Aorta (tissue), 5 donors: Measurements from ENCODE around the gene RIN3. TPM values are rescaled to one million over a fixed set of nuclear protein-coding genes. Genes with fewer than 3 reads are reported as not detected.

Experiments used
- ATAC-seq: fragments of 200-7000 bp; cut with Tn5 transposase; one replicate; pipeline ENCODE4 v1.9.1; 2022; ENCODE audit warnings: moderate library complexity; ENCODE audit not compliant: low FRiP score
- DNase-seq, 2 donors: peaks; one replicate each; pipeline ENCODE4 v3.0.0-alpha.2; 2020
- H3K27ac ChIP-seq, 2 donors: one replicate each; pipeline ENCODE4 v1.5.1; 2013; ENCODE audit warnings: low read length in 2 of 2, mild to moderate bottlenecking in 2 of 2, moderate library complexity in 2 of 2, control low read depth in 1 of 2, inconsistent platforms in 1 of 2, low read depth in 1 of 2
- H3K27me3 ChIP-seq, 2 donors: one replicate each; pipeline ENCODE4 v1.6.1; 2013; ENCODE audit warnings: control low read depth in 1 of 2, low read length in 1 of 2, mild to moderate bottlenecking in 1 of 2, moderate library complexity in 1 of 2; ENCODE audit not compliant: insufficient read depth in 2 of 2, control insufficient read depth in 1 of 2
- H3K36me3 ChIP-seq, 2 donors: one replicate each; pipeline ENCODE4 v1.6.1; 2013; ENCODE audit warnings: control low read depth in 1 of 2, low read length in 1 of 2, mild to moderate bottlenecking in 1 of 2; ENCODE audit not compliant: insufficient read depth in 2 of 2, control insufficient read depth in 1 of 2
- H3K4me1 ChIP-seq, 2 donors: one replicate each; pipeline ENCODE4 v1.6.1; 2013; ENCODE audit warnings: low read length in 2 of 2, control low read depth in 1 of 2, mild to moderate bottlenecking in 1 of 2, moderate library complexity in 1 of 2; ENCODE audit not compliant: insufficient read depth in 2 of 2, control insufficient read depth in 1 of 2
- H3K4me3 ChIP-seq, 2 donors: one replicate each; pipeline ENCODE4 v1.5.1; 2013; ENCODE audit warnings: low read length in 2 of 2, control low read depth in 1 of 2, mild to moderate bottlenecking in 1 of 2
- H3K9me3 ChIP-seq: one replicate; pipeline ENCODE4 v1.6.1; 2013; ENCODE audit warnings: mild to moderate bottlenecking, low read length; ENCODE audit not compliant: control insufficient read depth
- WGBS, 2 donors: extraction: QIAGEN DNeasy Blood & Tissue Kit; methylation state at CpG; one replicate each; pipeline ENCODE4 v1.1.7; 2013; 5-methylcytosine and 5-hydroxymethylcytosine counted together
- intact Hi-C, 2 donors: fragments of 100-400 bp; cut with DNase I; formaldehyde crosslinking; loops; one replicate each; pipeline versions ENCODE4 v1.14.2 to v1.15.0; 2022
- polyA plus RNA-seq, 2 donors: library from polyadenylated mRNA; stranded (reverse); fragments of 200-250 nt; gene quantifications; one replicate each; pipeline ENCODE4 v1.2.3, GENCODE V29; 2013
- total RNA-seq, 2 donors: library from RNA; stranded (reverse); fragmentation: NEBNext Ultra II Directional; extraction: Animal tissue kit (Norgen Biotek cat#: 25700); gene quantifications; one replicate each; pipeline ENCODE4 v1.2.1, GENCODE V29; 2021
- donor health status: healthy with polysubstance abuse.
- donor health status: Bipolar disorder and iron deficiency.
- donor health status: DM: no; HTN: no; CAD: no.
- donor health status: DM: no; HTN: no; CAD: no.
- donor health status: DM: yes; HTN: yes; CAD: no.

RIN3 gene
- total and polyA plus RNA-seq, 4 donors, result 10.5 to 53.8 (median 30.1) TPM

GRCh38 chr14:92499234-92499633 is 14.3 kb upstream of the RIN3 start:
- Histone ChIP-seq H3K27ac (no peak overlapping the region), H3K9me3 (no peaks in the 10 kb centered on the region), H3K36me3 (no peaks in the 10 kb centered on the region), H3K27me3 (no peaks in the 10 kb centered on the region), H3K4me1 (peaks cover 0 to 3% of the 10 kb centered on the region in 2 donors), H3K4me3 (no peak overlapping the region)
- DNase-seq (no peak), ATAC-seq (no peak)
- 93 to 94% methylated on average over 3 of the region's 3 CpGs for WGBS, 2 donors
- intact Hi-C loops, result no loop called here

GRCh38 chr14:92500491-92500941 is 13.1 kb upstream of the RIN3 start:
- H3K27ac ChIP-seq, result no peak overlapping the region
- no peak overlapping the region for H3K4me3 ChIP-seq
- H3K36me3 ChIP-seq, result no peaks in the 10 kb centered on the region
- ATAC-seq (no peak), DNase-seq (no peak)
- no peaks in the 10 kb centered on the region for H3K9me3 ChIP-seq
- H3K4me1 ChIP-seq, result peaks cover 0 to 3% of the 10 kb centered on the region in 2 donors
- intact Hi-C loops, result no loop called here
- 92 to 93% methylated on average over 6 of the region's 6 CpGs for WGBS, 2 donors
- H3K27me3 ChIP-seq, result no peaks in the 10 kb centered on the region

- Histone ChIP-seq H3K9me3 (no peaks in the 10 kb centered on the region), H3K27ac (no peak overlapping the region), H3K4me3 (no peak overlapping the region), H3K27me3 (no peaks in the 10 kb centered on the region), H3K36me3 (no peaks in the 10 kb centered on the region), H3K4me1 (peaks cover 0 to 3% of the 10 kb centered on the region in 2 donors)
- DNase-seq (no peak), ATAC-seq (no peak)
- 76 to 78% methylated on average over 5 of the region's 5 CpGs for WGBS, 2 donors
- intact Hi-C loops, result no loop called here
Observed at GRCh38 chr14:92501891-92502351, 11.7 kb upstream of the RIN3 start.

GRCh38 chr14:92502541-92503286 is 10.9 kb upstream of the RIN3 start:
- H3K27ac ChIP-seq, result no peak overlapping the region
- no peak for ATAC-seq
- H3K36me3 ChIP-seq, result no peaks in the 10 kb centered on the region
- H3K27me3 ChIP-seq, result no peaks in the 10 kb centered on the region
- peaks cover 0 to 3% of the 10 kb centered on the region in 2 donors for H3K4me1 ChIP-seq
- peak in 1 of 2 donors; percentile 21 for DNase-seq
- H3K9me3 ChIP-seq, result no peaks in the 10 kb centered on the region
- no peak overlapping the region for H3K4me3 ChIP-seq
- intact Hi-C loops, result no loop called here
- 95 to 96% methylated on average over 9 of the region's 9 CpGs for whole genome bisulfite sequencing, 2 donors

- Histone ChIP-seq H3K27me3 (no peaks in the 10 kb centered on the region), H3K36me3 (no peaks in the 10 kb centered on the region), H3K27ac (no peak overlapping the region), H3K9me3 (no peaks in the 10 kb centered on the region), H3K4me1 (peaks cover 0 to 3% of the 10 kb centered on the region in 2 donors), H3K4me3 (no peak overlapping the region)
- ATAC-seq (no peak), DNase-seq (peak in 1 of 2 donors; percentile 30)
- intact Hi-C loops, result no loop called here
- WGBS, 2 donors, result 68 to 71% methylated on average over 4 of the region's 4 CpGs
Observed at GRCh38 chr14:92503756-92504491, 9.7 kb upstream of the RIN3 start.

GRCh38 chr14:92505826-92506225 is 7.8 kb upstream of the RIN3 start:
- WGBS, 2 donors, result 94 to 95% methylated on average over 5 of the region's 5 CpGs
- H3K27me3 ChIP-seq, result no peaks in the 10 kb centered on the region
- H3K36me3 ChIP-seq, result no peaks in the 10 kb centered on the region
- H3K9me3 ChIP-seq, result no peaks in the 10 kb centered on the region
- peak in 1 of 2 donors; percentile 13 for DNase-seq
- intact Hi-C loops, result loop anchor here in 1 of 2 donors (5.0 kb wide), 1 partner anchor 39 kb away; no protein-coding TSS in a partner anchor
- peaks cover 0 to 3% of the 10 kb centered on the region in 2 donors for H3K4me1 ChIP-seq
- ATAC-seq, result no peak
- no peak overlapping the region for H3K27ac ChIP-seq
- H3K4me3 ChIP-seq, result no peak overlapping the region

- no peak overlapping the region for H3K27ac ChIP-seq
- ATAC-seq (no peak), DNase-seq (peak in 1 of 2 donors; percentile 33)
- H3K4me1 ChIP-seq, result peaks cover 0 to 3% of the 10 kb centered on the region in 2 donors
- no peaks in the 10 kb centered on the region for H3K36me3 ChIP-seq
- no peak overlapping the region for H3K4me3 ChIP-seq
- no peaks in the 10 kb centered on the region for H3K27me3 ChIP-seq
- 88 to 89% methylated on average over 3 of the region's 3 CpGs for WGBS, 2 donors
- H3K9me3 ChIP-seq, result no peaks in the 10 kb centered on the region
- intact Hi-C loops, result loop anchor here in 1 of 2 donors (5.0 kb wide), 1 partner anchor 39 kb away; no protein-coding TSS in a partner anchor
Observed at GRCh38 chr14:92506231-92506630, 7.3 kb upstream of the RIN3 start.

- no peak overlapping the region for H3K27ac ChIP-seq
- no peaks in the 10 kb centered on the region for H3K9me3 ChIP-seq
- DNase-seq, result peak in 1 of 2 donors; percentile 52
- peaks cover 0 to 3% of the 10 kb centered on the region in 2 donors for H3K4me1 ChIP-seq
- WGBS, 2 donors, result 85 to 91% methylated on average over 4 of the region's 4 CpGs
- H3K36me3 ChIP-seq, result no peaks in the 10 kb centered on the region
- intact Hi-C loops, result loop anchor here in 1 of 2 donors (5.0 kb wide), 1 partner anchor 40 kb away; no protein-coding TSS in a partner anchor
- no peaks in the 10 kb centered on the region for H3K27me3 ChIP-seq
- ATAC-seq, result no peak
- H3K4me3 ChIP-seq, result no peak overlapping the region
Observed at GRCh38 chr14:92507174-92507768, 6.3 kb upstream of the RIN3 start.
